H1 (cell line): ENCODE data around the gene FGFRL1. TPM values are rescaled to one million over a fixed set of nuclear protein-coding genes. Genes with fewer than 3 reads are reported as not detected.

Experiments
- CTCF ChIA-PET: fragments of 300-600 bp; sonication (Branson Sonifier 250); formaldehyde crosslinking; loops from one replicate; lab custom pipeline; 2021; ENCODE audit not compliant: partially characterized antibody; lab: Charles Lee
- POLR2A ChIA-PET: fragments of 300-600 bp; sonication (Branson Sonifier 250); formaldehyde crosslinking; loops from one replicate; lab custom pipeline; 2021; ENCODE audit warnings: inconsistent platforms; ENCODE audit not compliant: partially characterized antibody; lab: Charles Lee
- DNase-seq, 2 experiments: peaks; one replicate each; pipeline versions ENCODE4 v3.0.0 to v3.0.0-alpha.2; 2010 to 2022; ENCODE audit warnings: low spot score in 2 of 2, low read depth in 1 of 2, mixed read lengths in 1 of 2
- FAIRE-seq: peaks from 2 replicates; lab custom pipeline; 2011; peaks lifted over from hg19 to GRCh38; lab: Jason Lieb, UNC
- H2AFZ ChIP-seq: 2 replicates; pipeline ENCODE4 v1.8.1; 2012; ENCODE audit warnings: low read length, inconsistent platforms
- H2AK5ac ChIP-seq: 2 replicates; pipeline ENCODE4 v1.6.1; 2013; ENCODE audit warnings: low read depth, low read length
- H2BK120ac ChIP-seq: replicated peaks from 2 replicates; pipeline ENCODE3; 2013; ENCODE audit warnings: low read depth, low read length, inconsistent platforms
- H2BK12ac ChIP-seq: 2 replicates; pipeline ENCODE4 v1.6.1; 2013; ENCODE audit warnings: low read depth, low read length
- H2BK15ac ChIP-seq: 2 replicates; pipeline ENCODE4 v1.6.1; 2013; ENCODE audit warnings: low read length
- H2BK20ac ChIP-seq: 2 replicates; pipeline ENCODE4 v1.6.1; 2013; ENCODE audit warnings: low read length
- H2BK5ac ChIP-seq: 2 replicates; pipeline ENCODE4 v1.6.1; 2013; ENCODE audit warnings: low read depth, low read length
- H3K14ac ChIP-seq: 2 replicates; pipeline ENCODE4 v1.6.1; 2013; ENCODE audit warnings: inconsistent platforms; ENCODE audit not compliant: insufficient read length
- H3K18ac ChIP-seq: 2 replicates; pipeline ENCODE4 v1.6.1; 2013; ENCODE audit warnings: low read length; ENCODE audit errors: extremely low read depth
- H3K23ac ChIP-seq: 2 replicates; pipeline ENCODE4 v1.6.1; 2013; ENCODE audit warnings: inconsistent platforms; ENCODE audit not compliant: insufficient read length
- H3K23me2 ChIP-seq: 2 replicates; pipeline ENCODE4 v1.6.1; 2013; ENCODE audit warnings: low read depth, low read length
- H3K27ac ChIP-seq: 2 replicates; pipeline ENCODE4 v1.6.1; 2011; ENCODE audit warnings: low read depth, low read length, inconsistent platforms
- H3K27me3 ChIP-seq, 4 experiments: replicated peaks in 1 of 4; 1 replicate in 1 of 4; 2 replicates in 3 of 4; pipeline versions ENCODE4 v1.6.1 to v1.8.1; 2011 to 2013; ENCODE audit warnings: low read length in 3 of 4, mild to moderate bottlenecking in 3 of 4, inconsistent platforms in 2 of 4, mixed read lengths in 2 of 4, moderate library complexity in 1 of 4; ENCODE audit not compliant: control insufficient read depth in 3 of 4, insufficient read depth in 3 of 4; ENCODE audit errors: extremely low read depth in 1 of 4
- H3K36me3 ChIP-seq, 4 experiments: 2 replicates each; pipeline versions ENCODE4 v1.6.1 to v1.8.1; 2011 to 2013; ENCODE audit warnings: mild to moderate bottlenecking in 4 of 4, low read length in 3 of 4, moderate library complexity in 2 of 4, control low read depth in 1 of 4, inconsistent platforms in 1 of 4; ENCODE audit not compliant: insufficient read depth in 4 of 4, control insufficient read depth in 2 of 4
- H3K4ac ChIP-seq: replicated peaks from 2 replicates; pipeline ENCODE3; 2013; ENCODE audit warnings: low read length, low read depth, mixed read lengths, inconsistent platforms; ENCODE audit not compliant: insufficient read length
- H3K4me1 ChIP-seq, 4 experiments: replicated peaks in 1 of 4; 1 replicate in 1 of 4; 2 replicates in 3 of 4; pipeline versions ENCODE4 v1.6.1 to v1.8.1; 2011 to 2013; ENCODE audit warnings: low read length in 3 of 4, inconsistent platforms in 2 of 4, mixed read lengths in 1 of 4; ENCODE audit not compliant: insufficient read depth in 4 of 4, control insufficient read depth in 3 of 4
- H3K4me2 ChIP-seq, 2 experiments: 2 replicates each; pipeline versions ENCODE4 v1.6.1 to v1.8.1; 2011 to 2013; ENCODE audit warnings: low read depth in 2 of 2, low read length in 2 of 2, control low read depth in 1 of 2, inconsistent platforms in 1 of 2, mild to moderate bottlenecking in 1 of 2; ENCODE audit not compliant: insufficient read depth in 1 of 2
- H3K4me3 ChIP-seq, 4 experiments: fragments of 200-600, 300-600 bp in 1 of 4; sonication (generic), shearing (Covaris generic), sonication (Bioruptor Twin) in 1 of 4; 2 replicates each; pipeline versions ENCODE4 v1.5.1 to v1.8.1; 2011 to 2016; ENCODE audit warnings: low read length in 4 of 4, low read depth in 3 of 4, control low read depth in 2 of 4, inconsistent platforms in 2 of 4, mild to moderate bottlenecking in 2 of 4, mixed read lengths in 1 of 4, moderate library complexity in 1 of 4; ENCODE audit not compliant: insufficient read depth in 2 of 4; ENCODE audit errors: extremely low read depth in 1 of 4
- H3K56ac ChIP-seq: replicated peaks from 2 replicates; pipeline ENCODE3; 2013; ENCODE audit warnings: low read depth, mild to moderate bottlenecking, mixed read lengths, low read length, inconsistent platforms; ENCODE audit not compliant: insufficient read length
- H3K79me1 ChIP-seq: 2 replicates; pipeline ENCODE4 v1.6.1; 2013; ENCODE audit warnings: low read depth, low read length, control low read depth
- H3K79me2 ChIP-seq, 2 experiments: 2 replicates each; pipeline versions ENCODE4 v1.6.1 to v1.8.1; 2012 to 2013; ENCODE audit warnings: low read length in 2 of 2, mild to moderate bottlenecking in 2 of 2, inconsistent platforms in 1 of 2; ENCODE audit not compliant: insufficient read depth in 2 of 2, control insufficient read depth in 1 of 2
- H3K9ac ChIP-seq, 4 experiments: replicated peaks in 1 of 4; 1 replicate in 1 of 4; 2 replicates in 3 of 4; pipeline versions ENCODE4 v1.6.1 to v1.8.1; 2011 to 2013; ENCODE audit warnings: low read depth in 3 of 4, low read length in 3 of 4, control low read depth in 2 of 4, mild to moderate bottlenecking in 2 of 4, moderate library complexity in 2 of 4, inconsistent platforms in 1 of 4; ENCODE audit errors: extremely low read depth in 1 of 4
- H3K9me3 ChIP-seq, 2 experiments: 2 replicates each; pipeline versions ENCODE4 v1.6.1 to v1.8.1; 2012 to 2013; ENCODE audit warnings: mild to moderate bottlenecking in 2 of 2, moderate library complexity in 2 of 2, control low read depth in 1 of 2, inconsistent platforms in 1 of 2, low read depth in 1 of 2, low read length in 1 of 2, mixed read lengths in 1 of 2; ENCODE audit not compliant: insufficient read depth in 2 of 2
- H4K20me1 ChIP-seq, 2 experiments: replicated peaks in 1 of 2; 2 replicates each; pipeline versions ENCODE3 to v1.8.1; 2011 to 2013; ENCODE audit warnings: inconsistent platforms in 2 of 2, low read length in 2 of 2, mild to moderate bottlenecking in 1 of 2; ENCODE audit not compliant: insufficient read depth in 2 of 2, control insufficient read depth in 1 of 2
- H4K5ac ChIP-seq: 2 replicates; pipeline ENCODE4 v1.6.1; 2013; ENCODE audit warnings: low read length, low read depth, mixed read lengths, inconsistent platforms; ENCODE audit not compliant: insufficient read length
- H4K8ac ChIP-seq: 2 replicates; pipeline ENCODE4 v1.8.0; 2013; ENCODE audit warnings: mild to moderate bottlenecking, moderate library complexity, low read length, inconsistent platforms; ENCODE audit not compliant: insufficient read depth; ENCODE audit errors: extremely low read depth
- H4K91ac ChIP-seq: replicated peaks from 2 replicates; pipeline ENCODE3; 2013; ENCODE audit warnings: low read length, mixed read lengths, inconsistent platforms; ENCODE audit not compliant: insufficient read length
- ATF2 ChIP-seq: IDR thresholded peaks from 2 replicates; pipeline ENCODE4 v1.6.1; 2012; ENCODE audit warnings: low read length, inconsistent platforms
- E2F6 ChIP-seq: IDR thresholded peaks from 2 replicates; pipeline ENCODE4 v1.6.1; 2012; ENCODE audit warnings: inconsistent platforms
- POLR2AphosphoS5 ChIP-seq: IDR thresholded peaks from 2 replicates; pipeline ENCODE4 v1.6.1; 2011; ENCODE audit warnings: low read depth, low read length
- RAD21 ChIP-seq, 2 experiments: IDR thresholded peaks in 1 of 2; conservative IDR thresholded peaks in 1 of 2; 2 replicates each; pipeline ENCODE4 v1.6.1; 2011; ENCODE audit warnings: low read depth in 2 of 2, low read length in 2 of 2, improper control_type of control experiment in 1 of 2, inconsistent platforms in 1 of 2, mild to moderate bottlenecking in 1 of 2, moderate library complexity in 1 of 2
- SIRT6 ChIP-seq: IDR thresholded peaks from one replicate; pipeline ENCODE4 v1.7.1; 2012; ENCODE audit warnings: low read length, inconsistent platforms
- SRF ChIP-seq: IDR thresholded peaks from 2 replicates; pipeline ENCODE4 v1.6.1; 2011; ENCODE audit warnings: mild to moderate bottlenecking, low read depth, low read length, moderate library complexity
- WGBS, 2 experiments: shearing (Covaris generic) in 1 of 2; methylation state at CpG; one replicate each; pipeline versions ENCODE4 v1.1.6 to v1.1.7; 2013 to 2015; ENCODE audit warnings: low lambda C conversion rate in 2 of 2, mixed read lengths in 2 of 2, inconsistent platforms in 1 of 2, low coverage in 1 of 2, missing lambda C conversion rate in 1 of 2; ENCODE audit not compliant: insufficient replicate concordance in 2 of 2, insufficient coverage in 1 of 2, insufficient read length in 1 of 2; ENCODE audit errors: extremely low coverage in 1 of 2, missing lambda C conversion rate in 1 of 2; 5-methylcytosine and 5-hydroxymethylcytosine counted together
- polyA plus RNA-seq, 7 experiments: library from polyadenylated mRNA; depleted of rRNA in 3 of 7; stranded (reverse) in 5 of 7; unstranded in 2 of 7; fragments of >200 nt in 5 of 7; fragments of 200-250 nt in 2 of 7; gene quantifications; 1 replicate in 5 of 7; 2 replicates in 1 of 7; 4 replicates in 1 of 7; pipeline versions ENCODE4 v1.2.1 to v1.2.3, GENCODE V29; 2011 to 2013; ENCODE audit warnings: missing spikeins in 2 of 7, mixed read lengths in 2 of 7
- total RNA-seq: library from RNA; stranded (reverse); fragmentation: NEBNext Ultra II Directional; extraction: Animal tissue kit (Norgen Biotek cat#: 25700); gene quantifications from 2 replicates; pipeline ENCODE4 v1.2.1, GENCODE V29; 2021

The FGFRL1 gene
- total and polyA plus RNA-seq, 2 of the 8 experiments (the other 6 are each of a cell fraction or from before 2014, with no cell fraction given), result 18.9 to 34.6 TPM

- DNase-seq (no peak), FAIRE-seq (no peak)
- Histone ChIP-seq H3K18ac (no peak overlapping the region), H3K4me2 (no peak overlapping the region), H2BK20ac (no peak overlapping the region), H3K9ac (no peak overlapping the region), H4K8ac (no peak overlapping the region), H2AFZ (no peak overlapping the region), H3K79me2 (no peaks in the 10 kb centered on the region), H2BK120ac (no peak overlapping the region), H3K79me1 (no peaks in the 10 kb centered on the region), H2AK5ac (no peak overlapping the region), H3K9me3 (no peaks in the 10 kb centered on the region), H3K23ac (no peak overlapping the region), H3K4me3 (no peak overlapping the region), H3K4me1 (peaks cover 0 to 7% (median 4%) of the 10 kb centered on the region in 4 experiments; a peak in 2 of 7 replicates), H3K36me3 (no peaks in the 10 kb centered on the region), H2BK5ac (no peak overlapping the region), H2BK15ac (no peak overlapping the region), H3K27me3 (peaks cover 0 to 28% (median 19%) of the 10 kb centered on the region in 4 experiments; a peak in 6 of 7 replicates), H3K14ac (no peak overlapping the region), H3K27ac (no peak overlapping the region), H3K23me2 (no peaks in the 10 kb centered on the region), H3K4ac (no peak overlapping the region), H3K56ac (no peak overlapping the region), H4K20me1 (peaks cover 0 to 2% of the 10 kb centered on the region in 2 experiments), H4K5ac (no peak overlapping the region), H2BK12ac (no peak overlapping the region), H4K91ac (no peak overlapping the region)
- ChIA-PET POLR2A (no interaction called here), CTCF (interaction anchor here (0.7 to 1.8 kb wide), 9 partner anchors 10 to 87 kb away, joined by 3 to 7 read pairs (median 3); partner anchors contain the start of gene FGFRL1)
- WGBS, 2 experiments, result 85% methylated on average over 9 of the region's 9 CpGs; no CpG with 5 or more reads in 1 of the 2 experiments
- TF ChIP-seq E2F6 (no peak), RAD21 (IDR thresholded peaks at IDR 0.05 in 1 of 2, conservative IDR thresholded peaks at IDR 0.05 in 1 of 2; ENCODE audit: low read depth in 2 of 2, low read length in 2 of 2) (no peak), SIRT6 (no peak), ATF2 (no peak), POLR2AphosphoS5 (no peak), SRF (no peak)
Measured at GRCh38 chr4:1051472-1051871, 40.0 kb downstream of the FGFRL1 start.
